SW480 (cell line): ENCODE results near the gene C18orf54.
"Not testable (repeated sequence)": the region's sequence is repeated elsewhere in the genome, so short reads cannot be mapped to it uniquely, and the experiment has no call there.

ENCODE experiments used
- DNase-seq: peaks from one replicate; pipeline ENCODE4 v3.0.0-alpha.2; 2016; ENCODE audit warnings: low spot score

C18orf54 gene

GRCh38 chr18:54386800-54387495 lies 29.2 kb downstream of the C18orf54 start:
- DNase-seq = not testable (repeated sequence)

GRCh38 chr18:54387631-54388030 lies 29.9 kb downstream of the C18orf54 start:
- no peak for DNase-seq

GRCh38 chr18:54388203-54389142 lies 30.8 kb downstream of the C18orf54 start:
- DNase-seq = peak; percentile 72

- DNase-seq = no peak
These were observed 31.4 kb downstream of the C18orf54 start for GRCh38 chr18:54389143-54389505.

- no peak for DNase-seq
These were observed 33.1 kb downstream of the C18orf54 start for GRCh38 chr18:54390838-54391237.

- peak; percentile 46 for DNase-seq
These were observed 34.9 kb downstream of the C18orf54 start for GRCh38 chr18:54392543-54393023.

- no peak for DNase-seq
These were observed 36.1 kb downstream of the C18orf54 start for GRCh38 chr18:54393648-54394294.

- no peak for DNase-seq
These were observed 39.1 kb downstream of the C18orf54 start for GRCh38 chr18:54396760-54397159.

GRCh38 chr18:54405290-54405689 lies 47.6 kb downstream of the C18orf54 start:
- DNase-seq = no peak

- no peak for DNase-seq
These were observed 54.1 kb downstream of the C18orf54 start for GRCh38 chr18:54411781-54412180.

GRCh38 chr18:54415086-54415485 lies 57.4 kb downstream of the C18orf54 start:
- no peak for DNase-seq

- DNase-seq = no peak
These were observed 58.7 kb downstream of the C18orf54 start for GRCh38 chr18:54416436-54416835.

- no peak for DNase-seq
These were observed 66.1 kb downstream of the C18orf54 start for GRCh38 chr18:54423831-54424230.

GRCh38 chr18:54426085-54426665 lies 68.5 kb downstream of the C18orf54 start:
- no peak for DNase-seq
